Panc1 (cell line): ENCODE measurements around the gene IRF8.

Experiments
- POLR2AphosphoS5 ChIP-seq: IDR thresholded peaks from 2 replicates; pipeline ENCODE4 v1.6.1; 2012; ENCODE audit warnings: mild to moderate bottlenecking, low read depth, low read length, moderate library complexity
- SIN3A ChIP-seq: IDR thresholded peaks from 2 replicates; pipeline ENCODE4 v1.6.1; 2012; ENCODE audit warnings: low read depth, mild to moderate bottlenecking, low read length, moderate library complexity, borderline replicate concordance; ENCODE audit not compliant: insufficient read depth
- TCF7L2 ChIP-seq: IDR thresholded peaks from 2 replicates; pipeline ENCODE4 v1.6.1; 2011; ENCODE audit warnings: mild to moderate bottlenecking, low read depth, low read length, inconsistent platforms
- TF ChIP-seq, protein P1 (sequence below): fragments of 450-650 bp; IDR thresholded peaks from 2 replicates; pipeline ENCODE4 v1.5.1; 2017; ENCODE audit warnings: mild to moderate bottlenecking
- TF ChIP-seq, protein P2 (sequence below), 2 experiments: IDR thresholded peaks; 2 replicates each; pipeline ENCODE4 v1.6.1; 2011 to 2012; ENCODE audit warnings: low read depth in 2 of 2, control low read depth in 1 of 2, low read length in 1 of 2, mild to moderate bottlenecking in 1 of 2, moderate library complexity in 1 of 2; ENCODE audit not compliant: insufficient read depth in 1 of 2

DNA sequence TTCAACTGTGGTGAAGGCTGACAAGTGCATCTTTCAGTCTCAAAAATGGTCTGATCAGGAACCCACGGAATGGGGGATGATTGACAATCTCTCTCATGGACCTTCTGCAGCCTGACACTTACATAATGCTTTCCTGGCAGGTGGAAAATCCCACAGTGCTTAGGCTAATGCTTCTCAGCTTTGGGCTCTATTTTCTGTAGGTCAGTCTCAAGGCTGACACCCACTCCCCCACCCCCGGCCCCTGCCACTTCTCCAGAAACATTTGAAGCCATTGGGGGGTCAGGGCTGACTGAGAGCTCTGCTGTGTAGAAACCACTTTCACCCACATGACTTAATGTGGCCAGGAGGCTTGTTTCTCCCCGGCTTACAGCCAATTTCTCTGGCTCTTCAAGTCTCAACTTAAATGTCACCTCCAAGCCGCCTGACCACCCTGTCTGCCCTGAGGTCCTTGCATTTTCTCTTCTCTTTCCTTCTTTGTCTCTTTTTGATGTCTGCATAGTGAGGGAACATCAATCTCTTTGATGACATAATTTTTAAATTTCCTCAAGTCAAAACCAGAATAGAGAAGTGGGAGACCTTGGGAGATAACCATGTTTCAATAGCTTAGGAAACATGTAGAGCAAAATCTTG is 16.7 kb upstream of the IRF8 start:
- TF ChIP-seq, protein P1, sequence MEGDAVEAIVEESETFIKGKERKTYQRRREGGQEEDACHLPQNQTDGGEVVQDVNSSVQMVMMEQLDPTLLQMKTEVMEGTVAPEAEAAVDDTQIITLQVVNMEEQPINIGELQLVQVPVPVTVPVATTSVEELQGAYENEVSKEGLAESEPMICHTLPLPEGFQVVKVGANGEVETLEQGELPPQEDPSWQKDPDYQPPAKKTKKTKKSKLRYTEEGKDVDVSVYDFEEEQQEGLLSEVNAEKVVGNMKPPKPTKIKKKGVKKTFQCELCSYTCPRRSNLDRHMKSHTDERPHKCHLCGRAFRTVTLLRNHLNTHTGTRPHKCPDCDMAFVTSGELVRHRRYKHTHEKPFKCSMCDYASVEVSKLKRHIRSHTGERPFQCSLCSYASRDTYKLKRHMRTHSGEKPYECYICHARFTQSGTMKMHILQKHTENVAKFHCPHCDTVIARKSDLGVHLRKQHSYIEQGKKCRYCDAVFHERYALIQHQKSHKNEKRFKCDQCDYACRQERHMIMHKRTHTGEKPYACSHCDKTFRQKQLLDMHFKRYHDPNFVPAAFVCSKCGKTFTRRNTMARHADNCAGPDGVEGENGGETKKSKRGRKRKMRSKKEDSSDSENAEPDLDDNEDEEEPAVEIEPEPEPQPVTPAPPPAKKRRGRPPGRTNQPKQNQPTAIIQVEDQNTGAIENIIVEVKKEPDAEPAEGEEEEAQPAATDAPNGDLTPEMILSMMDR: no peak
- no peak for TF ChIP-seq POLR2AphosphoS5
- TF ChIP-seq TCF7L2: no peak
- no peak for TF ChIP-seq SIN3A
- TF ChIP-seq, protein P2, sequence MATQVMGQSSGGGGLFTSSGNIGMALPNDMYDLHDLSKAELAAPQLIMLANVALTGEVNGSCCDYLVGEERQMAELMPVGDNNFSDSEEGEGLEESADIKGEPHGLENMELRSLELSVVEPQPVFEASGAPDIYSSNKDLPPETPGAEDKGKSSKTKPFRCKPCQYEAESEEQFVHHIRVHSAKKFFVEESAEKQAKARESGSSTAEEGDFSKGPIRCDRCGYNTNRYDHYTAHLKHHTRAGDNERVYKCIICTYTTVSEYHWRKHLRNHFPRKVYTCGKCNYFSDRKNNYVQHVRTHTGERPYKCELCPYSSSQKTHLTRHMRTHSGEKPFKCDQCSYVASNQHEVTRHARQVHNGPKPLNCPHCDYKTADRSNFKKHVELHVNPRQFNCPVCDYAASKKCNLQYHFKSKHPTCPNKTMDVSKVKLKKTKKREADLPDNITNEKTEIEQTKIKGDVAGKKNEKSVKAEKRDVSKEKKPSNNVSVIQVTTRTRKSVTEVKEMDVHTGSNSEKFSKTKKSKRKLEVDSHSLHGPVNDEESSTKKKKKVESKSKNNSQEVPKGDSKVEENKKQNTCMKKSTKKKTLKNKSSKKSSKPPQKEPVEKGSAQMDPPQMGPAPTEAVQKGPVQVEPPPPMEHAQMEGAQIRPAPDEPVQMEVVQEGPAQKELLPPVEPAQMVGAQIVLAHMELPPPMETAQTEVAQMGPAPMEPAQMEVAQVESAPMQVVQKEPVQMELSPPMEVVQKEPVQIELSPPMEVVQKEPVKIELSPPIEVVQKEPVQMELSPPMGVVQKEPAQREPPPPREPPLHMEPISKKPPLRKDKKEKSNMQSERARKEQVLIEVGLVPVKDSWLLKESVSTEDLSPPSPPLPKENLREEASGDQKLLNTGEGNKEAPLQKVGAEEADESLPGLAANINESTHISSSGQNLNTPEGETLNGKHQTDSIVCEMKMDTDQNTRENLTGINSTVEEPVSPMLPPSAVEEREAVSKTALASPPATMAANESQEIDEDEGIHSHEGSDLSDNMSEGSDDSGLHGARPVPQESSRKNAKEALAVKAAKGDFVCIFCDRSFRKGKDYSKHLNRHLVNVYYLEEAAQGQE (IDR thresholded peaks at IDR 0.05; ENCODE audit: insufficient read depth in 1 of 2, low read depth in 2 of 2, low read length in 1 of 2): no peak
